ENCODE data around the gene LUZP2.

Gene LUZP2

GRCh38 chr11:24598641-24599040 is 101.8 kb downstream of the LUZP2 start:
- Histone ChIP-seq H3K36me3 (ENCODE audit: control insufficient read depth in 1 of 2, insufficient read depth in 2 of 2, low read length in 2 of 2) (no peaks in the 10 kb centered on the region), H3K9me3 (ENCODE audit: control insufficient read depth in 1 of 2, low read length in 2 of 2) (no peaks in the 10 kb centered on the region), H3K27me3 (ENCODE audit: low read depth, low read length) (no peaks in the 10 kb centered on the region), H3K27ac (ENCODE audit: low read length) (no peak overlapping the region), H3K4me1 (ENCODE audit: control insufficient read depth in 1 of 2, insufficient read depth in 2 of 2, low read length in 2 of 2) (no peaks in the 10 kb centered on the region), H3K4me3 (ENCODE audit: low read depth in 1 of 2, low read length in 2 of 2) (no peak overlapping the region)

DNA sequence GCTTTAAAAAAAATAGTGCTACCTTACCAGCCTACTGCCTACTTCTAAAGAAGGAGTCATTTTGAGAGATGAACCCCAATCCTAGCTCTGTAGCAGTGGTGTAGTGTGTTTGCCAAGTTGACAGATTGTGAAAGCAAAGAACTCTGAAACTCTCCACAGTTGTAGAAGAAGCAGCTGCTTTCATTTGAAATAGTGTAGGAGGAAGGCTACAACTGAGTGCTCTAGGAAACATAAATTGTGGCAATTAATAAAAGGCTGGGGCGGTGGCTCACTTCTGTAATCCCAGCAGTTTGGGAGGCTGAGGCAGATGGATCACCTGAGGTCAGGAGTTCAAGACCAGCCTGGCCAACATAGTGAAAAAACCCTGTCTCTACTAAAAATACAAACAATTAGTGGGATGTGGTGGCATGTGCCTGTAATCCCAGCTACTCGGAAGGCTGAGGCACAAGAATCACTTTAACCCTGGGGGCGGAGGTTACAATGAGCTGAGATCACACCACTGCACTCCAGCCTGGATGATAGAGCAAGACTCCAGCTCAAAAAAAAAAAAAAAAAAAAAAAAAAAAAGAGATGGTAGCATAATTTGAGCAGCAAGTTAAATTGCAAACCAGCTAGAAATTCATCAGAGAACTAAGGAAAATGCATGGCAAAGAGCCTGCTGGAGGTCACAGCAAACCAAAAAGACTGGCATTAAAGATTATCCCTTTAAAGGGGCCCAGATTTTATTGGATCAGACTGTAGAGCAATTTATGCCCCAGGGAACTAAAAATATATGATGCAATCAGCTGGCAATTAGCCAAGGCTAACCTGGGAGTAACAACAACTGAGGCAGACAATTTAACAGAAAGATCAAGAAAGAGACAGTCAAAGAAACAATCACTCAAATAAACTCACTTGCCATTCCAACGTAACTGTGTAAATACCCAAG is 112.6 kb downstream of the LUZP2 start:
- no peaks in the 10 kb centered on the region for H3K36me3 ChIP-seq (ENCODE audit: control insufficient read depth in 1 of 2, insufficient read depth in 2 of 2, low read length in 2 of 2)
- H3K4me3 ChIP-seq (ENCODE audit: low read depth in 1 of 2, low read length in 2 of 2): no peak overlapping the region
- H3K4me1 ChIP-seq (ENCODE audit: control insufficient read depth in 1 of 2, insufficient read depth in 2 of 2, low read length in 2 of 2): no peaks in the 10 kb centered on the region
- no peak overlapping the region for H3K27ac ChIP-seq (ENCODE audit: low read length)
- no peaks in the 10 kb centered on the region for H3K27me3 ChIP-seq (ENCODE audit: low read depth, low read length)
- no peaks in the 10 kb centered on the region for H3K9me3 ChIP-seq (ENCODE audit: control insufficient read depth in 1 of 2, low read length in 2 of 2)

- H3K36me3 ChIP-seq (ENCODE audit: control insufficient read depth in 1 of 2, insufficient read depth in 2 of 2, low read length in 2 of 2): no peaks in the 10 kb centered on the region
- H3K9me3 ChIP-seq (ENCODE audit: control insufficient read depth in 1 of 2, low read length in 2 of 2): no peaks in the 10 kb centered on the region
- H3K27ac ChIP-seq (ENCODE audit: low read length): no peak overlapping the region
- H3K27me3 ChIP-seq (ENCODE audit: low read depth, low read length): no peaks in the 10 kb centered on the region
- no peaks in the 10 kb centered on the region for H3K4me1 ChIP-seq (ENCODE audit: control insufficient read depth in 1 of 2, insufficient read depth in 2 of 2, low read length in 2 of 2)
- no peak overlapping the region for H3K4me3 ChIP-seq (ENCODE audit: low read depth in 1 of 2, low read length in 2 of 2)
These were observed 118.8 kb downstream of the LUZP2 start for GRCh38 chr11:24615451-24616160.

GRCh38 chr11:24617856-24618255 is 121.0 kb downstream of the LUZP2 start:
- H3K4me3 ChIP-seq (ENCODE audit: low read depth in 1 of 2, low read length in 2 of 2): no peak overlapping the region
- no peaks in the 10 kb centered on the region for H3K4me1 ChIP-seq (ENCODE audit: control insufficient read depth in 1 of 2, insufficient read depth in 2 of 2, low read length in 2 of 2)
- no peaks in the 10 kb centered on the region for H3K36me3 ChIP-seq (ENCODE audit: control insufficient read depth in 1 of 2, insufficient read depth in 2 of 2, low read length in 2 of 2)
- no peaks in the 10 kb centered on the region for H3K27me3 ChIP-seq (ENCODE audit: low read depth, low read length)
- no peak overlapping the region for H3K27ac ChIP-seq (ENCODE audit: low read length)
- no peaks in the 10 kb centered on the region for H3K9me3 ChIP-seq (ENCODE audit: control insufficient read depth in 1 of 2, low read length in 2 of 2)

DNA sequence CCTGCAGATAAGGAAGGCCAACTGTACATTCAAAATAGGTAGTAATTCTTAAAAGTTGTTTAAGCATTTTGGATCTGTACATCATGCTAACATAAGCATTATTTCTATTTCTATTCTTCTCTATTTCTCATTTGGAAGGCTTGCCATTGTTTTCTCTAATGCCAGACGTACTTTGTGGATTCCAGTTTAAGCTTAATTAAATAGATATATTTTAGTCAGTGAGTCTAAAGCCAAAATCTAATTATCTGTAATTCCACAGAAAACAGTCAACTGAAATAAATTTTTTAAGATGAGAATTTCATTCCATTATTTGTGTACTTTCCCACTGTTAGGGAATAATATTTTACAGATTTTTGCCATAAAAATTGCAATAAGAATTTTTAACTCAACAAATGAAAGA is 123.0 kb downstream of the LUZP2 start:
- Histone ChIP-seq H3K27ac (ENCODE audit: low read length) (no peak overlapping the region), H3K27me3 (ENCODE audit: low read depth, low read length) (no peaks in the 10 kb centered on the region), H3K36me3 (ENCODE audit: control insufficient read depth in 1 of 2, insufficient read depth in 2 of 2, low read length in 2 of 2) (no peaks in the 10 kb centered on the region), H3K4me1 (ENCODE audit: control insufficient read depth in 1 of 2, insufficient read depth in 2 of 2, low read length in 2 of 2) (no peaks in the 10 kb centered on the region), H3K9me3 (ENCODE audit: control insufficient read depth in 1 of 2, low read length in 2 of 2) (no peaks in the 10 kb centered on the region), H3K4me3 (ENCODE audit: low read depth in 1 of 2, low read length in 2 of 2) (no peak overlapping the region)

DNA sequence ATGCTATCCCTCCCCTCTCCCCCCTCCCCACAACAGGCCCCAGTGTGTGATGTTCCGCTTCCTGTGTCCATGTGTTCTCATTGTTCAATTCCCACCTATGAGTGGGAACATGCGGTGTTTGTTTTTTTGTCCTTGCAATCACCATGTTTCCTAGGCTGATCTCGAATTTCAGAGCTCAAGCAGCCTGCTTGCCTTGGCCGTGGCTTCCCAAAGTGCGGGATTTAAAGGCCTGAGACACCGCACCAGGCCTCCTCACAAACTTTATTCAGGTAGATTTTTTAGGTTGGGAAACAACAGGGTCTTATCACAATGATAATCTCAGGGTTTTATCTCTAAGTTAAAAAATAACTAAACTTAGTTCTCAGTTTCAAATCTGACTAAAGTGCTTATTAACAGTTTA is 125.4 kb downstream of the LUZP2 start:
- Histone ChIP-seq H3K27me3 (ENCODE audit: low read depth, low read length) (no peaks in the 10 kb centered on the region), H3K36me3 (ENCODE audit: control insufficient read depth in 1 of 2, insufficient read depth in 2 of 2, low read length in 2 of 2) (no peaks in the 10 kb centered on the region), H3K27ac (ENCODE audit: low read length) (no peak overlapping the region), H3K9me3 (ENCODE audit: control insufficient read depth in 1 of 2, low read length in 2 of 2) (no peaks in the 10 kb centered on the region), H3K4me1 (ENCODE audit: control insufficient read depth in 1 of 2, insufficient read depth in 2 of 2, low read length in 2 of 2) (no peaks in the 10 kb centered on the region), H3K4me3 (ENCODE audit: low read depth in 1 of 2, low read length in 2 of 2) (no peak overlapping the region)

GRCh38 chr11:24623121-24623520 is 126.3 kb downstream of the LUZP2 start:
- H3K36me3 ChIP-seq (ENCODE audit: control insufficient read depth in 1 of 2, insufficient read depth in 2 of 2, low read length in 2 of 2): no peaks in the 10 kb centered on the region
- H3K27me3 ChIP-seq (ENCODE audit: low read depth, low read length): no peaks in the 10 kb centered on the region
- H3K4me3 ChIP-seq (ENCODE audit: low read depth in 1 of 2, low read length in 2 of 2): no peak overlapping the region

DNA sequence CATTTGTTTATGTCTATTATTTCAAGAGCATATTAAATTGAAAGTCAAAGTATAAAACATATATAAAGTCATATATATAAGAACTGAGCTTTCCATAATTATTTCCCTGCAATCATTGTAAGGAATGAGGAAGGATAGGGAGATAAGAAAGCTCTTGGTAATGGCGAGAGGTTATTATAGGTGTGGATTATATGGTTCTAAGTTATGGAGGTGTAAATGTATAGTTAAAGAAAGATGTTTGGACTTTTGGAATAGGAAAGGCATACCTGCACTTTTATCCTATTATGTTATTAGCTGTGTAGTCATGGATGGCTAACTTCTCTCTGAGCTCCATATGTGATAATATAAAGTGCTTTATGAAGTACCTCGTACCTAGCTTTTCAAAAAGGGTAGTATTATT is 127.6 kb downstream of the LUZP2 start:
- Histone ChIP-seq H3K36me3 (ENCODE audit: control insufficient read depth in 1 of 2, insufficient read depth in 2 of 2, low read length in 2 of 2) (no peaks in the 10 kb centered on the region), H3K27me3 (ENCODE audit: low read depth, low read length) (no peaks in the 10 kb centered on the region), H3K4me1 (ENCODE audit: control insufficient read depth in 1 of 2, insufficient read depth in 2 of 2, low read length in 2 of 2) (no peaks in the 10 kb centered on the region), H3K27ac (ENCODE audit: low read length) (no peak overlapping the region), H3K4me3 (ENCODE audit: low read depth in 1 of 2, low read length in 2 of 2) (no peak overlapping the region), H3K9me3 (ENCODE audit: control insufficient read depth in 1 of 2, low read length in 2 of 2) (no peaks in the 10 kb centered on the region)

More at GRCh38 chr11:24623121-24623520, 126.3 kb downstream of the LUZP2 start:
- Histone ChIP-seq H3K9me3 (ENCODE audit: control insufficient read depth in 1 of 2, low read length in 2 of 2) (no peaks in the 10 kb centered on the region), H3K4me1 (ENCODE audit: control insufficient read depth in 1 of 2, insufficient read depth in 2 of 2, low read length in 2 of 2) (no peaks in the 10 kb centered on the region), H3K27ac (ENCODE audit: low read length) (no peak overlapping the region)

GRCh38 chr11:24625975-24626374 is 129.1 kb downstream of the LUZP2 start:
- H3K4me3 ChIP-seq (ENCODE audit: low read depth in 1 of 2, low read length in 2 of 2): no peak overlapping the region
- H3K9me3 ChIP-seq (ENCODE audit: control insufficient read depth in 1 of 2, low read length in 2 of 2): no peaks in the 10 kb centered on the region
- H3K4me1 ChIP-seq (ENCODE audit: control insufficient read depth in 1 of 2, insufficient read depth in 2 of 2, low read length in 2 of 2): no peaks in the 10 kb centered on the region
- no peaks in the 10 kb centered on the region for H3K27me3 ChIP-seq (ENCODE audit: low read depth, low read length)
- no peaks in the 10 kb centered on the region for H3K36me3 ChIP-seq (ENCODE audit: control insufficient read depth in 1 of 2, insufficient read depth in 2 of 2, low read length in 2 of 2)
- H3K27ac ChIP-seq (ENCODE audit: low read length): no peak overlapping the region

DNA sequence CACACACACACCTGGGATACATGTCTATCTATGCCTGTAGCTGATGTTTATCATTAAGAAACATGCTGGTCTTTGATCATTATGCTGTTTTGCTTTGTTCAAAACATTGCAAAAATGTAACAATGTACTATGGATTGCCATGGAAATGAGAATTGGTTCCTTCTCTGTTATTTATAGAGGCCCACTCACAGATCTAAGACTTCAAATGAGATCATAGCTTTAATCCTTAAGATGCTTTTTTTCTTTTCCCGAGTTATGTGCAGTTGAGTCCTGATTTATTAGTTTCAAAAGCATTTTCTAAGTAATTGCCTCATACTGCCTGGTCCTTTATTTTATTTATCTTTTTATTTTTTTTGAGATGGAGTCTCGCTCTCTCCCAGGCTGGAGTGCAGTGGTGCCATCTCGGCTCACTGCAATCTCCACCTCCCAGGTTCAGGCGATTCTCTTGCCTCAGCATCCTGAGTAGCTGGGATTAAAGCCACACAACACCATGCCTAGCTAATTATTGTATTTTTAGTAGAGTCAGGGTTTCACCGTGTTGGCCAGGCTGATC is 131.4 kb downstream of the LUZP2 start:
- Histone ChIP-seq H3K27ac (ENCODE audit: low read length) (no peak overlapping the region), H3K9me3 (ENCODE audit: control insufficient read depth in 1 of 2, low read length in 2 of 2) (no peaks in the 10 kb centered on the region), H3K36me3 (ENCODE audit: control insufficient read depth in 1 of 2, insufficient read depth in 2 of 2, low read length in 2 of 2) (no peaks in the 10 kb centered on the region), H3K4me3 (ENCODE audit: low read depth in 1 of 2, low read length in 2 of 2) (no peak overlapping the region), H3K4me1 (ENCODE audit: control insufficient read depth in 1 of 2, insufficient read depth in 2 of 2, low read length in 2 of 2) (no peaks in the 10 kb centered on the region), H3K27me3 (ENCODE audit: low read depth, low read length) (no peaks in the 10 kb centered on the region)

GRCh38 chr11:24634606-24635160 is 137.8 kb downstream of the LUZP2 start:
- Histone ChIP-seq H3K4me1 (ENCODE audit: control insufficient read depth in 1 of 2, insufficient read depth in 2 of 2, low read length in 2 of 2) (no peaks in the 10 kb centered on the region), H3K4me3 (ENCODE audit: low read depth in 1 of 2, low read length in 2 of 2) (no peak overlapping the region), H3K9me3 (ENCODE audit: control insufficient read depth in 1 of 2, low read length in 2 of 2) (no peaks in the 10 kb centered on the region), H3K27me3 (ENCODE audit: low read depth, low read length) (no peaks in the 10 kb centered on the region), H3K27ac (ENCODE audit: low read length) (no peak overlapping the region), H3K36me3 (ENCODE audit: control insufficient read depth in 1 of 2, insufficient read depth in 2 of 2, low read length in 2 of 2) (no peaks in the 10 kb centered on the region)

All from muscle layer of duodenum (tissue), 2 donors.